GM19438 (cell line): Measurements from ENCODE around the gene LY6G5B.

Source experiments
- ATAC-seq: cut with Tn5 transposase; IDR thresholded peaks from one replicate; pipeline ENCODE4 v1.9.1; 2021; ENCODE audit warnings: low read depth; ENCODE audit not compliant: unreplicated experiment

LY6G5B gene

GRCh38 chr6:31661262-31662123, 8.3 kb upstream of the LY6G5B start:
- ATAC-seq: no peak

- no peak for ATAC-seq
Observed at GRCh38 chr6:31662124-31662723, 7.6 kb upstream of the LY6G5B start.

GRCh38 chr6:31663126-31663960, 6.4 kb upstream of the LY6G5B start:
- no peak for ATAC-seq

- ATAC-seq: no peak
Observed at GRCh38 chr6:31663961-31664789, 5.6 kb upstream of the LY6G5B start.

- peak; percentile 2 for ATAC-seq
Observed at GRCh38 chr6:31664790-31665500, 4.8 kb upstream of the LY6G5B start, which contains the start of gene GPANK1. GPANK1 (minus strand) TSS chr6:31664997; CDS start chr6:31664478, 519 bp downstream.

- peak; percentile 76 for ATAC-seq
Observed at GRCh38 chr6:31665501-31666336, 4.1 kb upstream of the LY6G5B start, which contains the start of gene CSNK2B. CSNK2B (plus strand) TSS chr6:31666080; CDS start chr6:31666832, 752 bp downstream.

- ATAC-seq: no peak
Observed at GRCh38 chr6:31666337-31666965, 3.3 kb upstream of the LY6G5B start.

GRCh38 chr6:31676322-31676903, 6.6 kb downstream of the LY6G5B start:
- no peak for ATAC-seq

- ATAC-seq: no peak
Observed at GRCh38 chr6:31676904-31677303, 7.1 kb downstream of the LY6G5B start.

GRCh38 chr6:31677955-31678354, 8.2 kb downstream of the LY6G5B start:
- ATAC-seq: no peak

GRCh38 chr6:31680226-31681134, 10.7 kb downstream of the LY6G5B start, which contains the start of gene LY6G5C:
LY6G5C (minus strand) TSS chr6:31681067; CDS start chr6:31680373, 694 bp downstream.
- no peak for ATAC-seq

- no peak for ATAC-seq
Observed at GRCh38 chr6:31681135-31681671, 11.4 kb downstream of the LY6G5B start.

GRCh38 chr6:31683591-31683990, 13.8 kb downstream of the LY6G5B start:
- no peak for ATAC-seq

- ATAC-seq: no peak
Observed at GRCh38 chr6:31686483-31686882, 16.7 kb downstream of the LY6G5B start.

- ATAC-seq: no peak
Observed at GRCh38 chr6:31687321-31687720, 17.5 kb downstream of the LY6G5B start.
